AG20443 (cell line): ENCODE results near the gene MOB3A.

Experiments
- DNase-seq: peaks from one replicate; pipeline ENCODE4 v3.0.0; 2012; ENCODE audit warnings: low spot score, mixed read lengths

Gene MOB3A

GRCh38 chr19:2046046-2046907, 49.8 kb downstream of the MOB3A start:
- no peak for DNase-seq

- no peak for DNase-seq
Measured at GRCh38 chr19:2045501-2046045, 50.6 kb downstream of the MOB3A start.

DNA sequence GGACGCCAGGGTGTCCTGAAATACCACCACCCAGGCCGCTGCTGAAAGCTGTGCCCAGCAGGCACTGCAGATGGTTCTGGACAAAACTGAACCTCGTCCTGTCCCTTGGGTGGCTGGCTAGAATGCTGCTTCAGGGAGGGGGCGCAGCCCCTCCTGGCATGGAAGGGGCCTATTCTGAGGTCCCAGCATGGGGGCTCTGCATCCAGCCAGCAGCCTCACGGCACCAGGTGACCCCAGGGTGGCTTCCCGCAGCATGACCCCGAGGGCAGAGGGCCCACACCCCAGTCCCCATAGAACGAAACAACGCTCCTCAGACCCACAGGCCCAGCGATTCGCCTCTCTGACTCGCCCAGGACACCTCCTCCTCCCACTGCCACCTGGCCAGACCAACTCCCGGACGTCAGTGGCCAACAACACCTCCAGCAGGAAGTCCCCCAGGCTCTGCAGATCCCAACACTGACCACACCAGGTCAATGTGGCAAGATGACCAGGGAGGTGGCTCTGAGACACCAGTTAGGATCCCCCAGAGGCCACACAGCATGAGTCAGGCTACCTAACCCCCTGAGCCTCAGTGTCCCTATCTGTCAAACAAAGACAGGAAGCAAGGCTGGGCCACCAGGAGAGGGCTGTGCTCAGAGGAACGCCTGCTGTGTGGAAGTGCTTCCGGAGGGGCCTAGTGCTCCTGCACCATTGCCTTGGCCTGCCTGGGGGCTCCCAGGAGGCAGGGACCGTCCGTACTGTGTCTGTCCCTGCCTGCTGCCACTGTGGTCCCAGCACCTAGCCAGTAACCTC, 51.2 kb downstream of the MOB3A start:
- DNase-seq: no peak

GRCh38 chr19:2043961-2044708, 52.0 kb downstream of the MOB3A start:
- DNase-seq: no peak

- no peak for DNase-seq
Measured at GRCh38 chr19:2043251-2043641, 52.9 kb downstream of the MOB3A start.

- no peak for DNase-seq
Measured at GRCh38 chr19:2042485-2043250, 53.5 kb downstream of the MOB3A start.

- peak; percentile 89 for DNase-seq
Measured at GRCh38 chr19:2041683-2042484, 54.2 kb downstream of the MOB3A start.

GRCh38 chr19:2041433-2041682, 54.8 kb downstream of the MOB3A start:
- DNase-seq: no peak

GRCh38 chr19:2040647-2041432, 55.3 kb downstream of the MOB3A start:
- no peak for DNase-seq

DNA sequence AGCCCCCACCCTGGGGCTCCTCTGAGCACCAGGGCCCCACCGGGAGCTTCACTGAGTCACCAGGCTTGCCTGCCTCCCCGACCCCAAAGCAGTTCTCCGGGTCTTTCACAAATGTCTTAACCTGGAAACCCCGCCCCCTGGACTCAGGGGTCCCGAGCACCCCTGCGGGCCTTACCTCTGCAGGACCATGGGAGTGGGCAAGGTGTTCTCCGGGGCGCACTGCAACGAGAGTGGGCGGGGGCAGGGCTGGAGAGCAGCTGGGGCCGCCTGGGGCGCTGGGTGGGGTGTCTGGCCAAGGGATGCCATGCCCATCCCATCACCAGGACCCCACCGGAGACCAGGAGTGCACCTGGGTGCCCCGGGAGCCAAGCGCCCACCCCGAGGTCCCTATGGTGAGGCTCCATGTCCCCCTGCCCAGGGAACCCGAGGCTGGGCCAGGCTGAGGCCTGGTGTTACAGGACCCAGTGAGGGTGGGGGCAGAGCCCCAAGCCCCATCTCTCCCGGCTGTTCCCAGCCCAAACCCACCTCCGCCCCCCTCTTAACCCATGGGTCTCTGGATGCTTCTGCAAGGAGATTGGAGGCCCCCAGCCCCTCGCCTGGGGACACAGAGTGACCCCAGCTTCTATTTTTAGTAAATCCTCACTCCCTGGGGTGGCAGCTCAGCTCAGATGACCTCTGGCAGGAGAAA, 56.0 kb downstream of the MOB3A start:
- DNase-seq: no peak

GRCh38 chr19:2039089-2039958, 56.8 kb downstream of the MOB3A start:
- no peak for DNase-seq

- DNase-seq: no peak
Measured at GRCh38 chr19:2038284-2039088, 57.6 kb downstream of the MOB3A start.

DNA sequence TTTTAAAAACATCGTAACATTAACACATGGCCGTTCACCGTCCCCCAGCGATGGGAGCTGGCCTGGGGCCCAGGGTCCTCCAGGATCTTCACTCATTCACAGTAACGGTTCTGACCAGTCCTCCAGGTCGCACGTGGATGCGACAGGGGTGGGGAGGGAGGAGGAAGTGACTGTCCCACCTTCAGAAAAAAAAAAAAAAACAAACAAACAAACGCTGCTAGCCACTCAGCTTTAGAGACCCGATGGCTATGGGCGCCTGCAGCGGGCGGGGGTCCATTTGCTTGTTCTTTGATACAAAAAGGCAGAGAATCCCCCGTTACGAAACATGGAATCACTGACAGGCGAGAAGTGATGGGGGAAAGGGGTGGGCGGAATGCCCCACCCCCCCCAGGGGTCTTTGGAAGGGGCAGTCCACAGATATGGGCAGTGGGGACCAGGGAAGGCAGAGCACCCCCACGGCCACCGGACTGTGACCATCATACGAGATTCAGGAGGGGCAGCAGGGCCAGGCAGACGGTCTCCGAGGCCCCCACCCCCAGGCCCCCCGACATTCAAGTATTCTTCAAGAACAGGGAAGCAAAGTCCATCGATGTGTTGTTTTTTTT, 58.4 kb downstream of the MOB3A start:
- DNase-seq: no peak

- DNase-seq: no peak
Measured at GRCh38 chr19:2036424-2036823, 59.7 kb downstream of the MOB3A start.

DNA sequence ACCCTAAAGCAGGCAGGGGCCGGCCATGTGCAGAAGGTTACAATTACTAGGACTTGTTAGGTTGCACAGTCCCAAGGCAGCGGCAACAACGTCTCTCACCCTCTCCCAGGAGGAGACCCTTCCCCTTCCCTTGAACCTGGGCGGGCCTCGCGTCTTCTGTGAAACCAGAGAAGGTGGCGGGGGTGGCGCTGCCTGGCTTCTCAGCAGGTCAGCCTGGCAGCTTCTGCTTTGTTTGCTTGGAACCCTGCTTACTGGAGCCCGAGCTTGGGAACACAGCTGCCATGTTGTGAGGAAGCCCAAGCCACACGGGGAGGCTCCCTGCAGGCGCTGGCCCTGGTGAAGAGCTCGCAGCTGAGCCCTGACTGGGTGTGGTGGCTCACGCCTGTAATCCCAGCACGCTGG, 60.5 kb downstream of the MOB3A start:
- DNase-seq: no peak

GRCh38 chr19:2034729-2035589, 61.2 kb downstream of the MOB3A start:
- peak; percentile 69 for DNase-seq
